GM21619 (cell line): ENCODE results near the gene CFAP100.

Experiments
- ATAC-seq: cut with Tn5 transposase; IDR thresholded peaks from one replicate; pipeline ENCODE4 v1.9.1; 2021; ENCODE audit not compliant: unreplicated experiment

Gene CFAP100

DNA sequence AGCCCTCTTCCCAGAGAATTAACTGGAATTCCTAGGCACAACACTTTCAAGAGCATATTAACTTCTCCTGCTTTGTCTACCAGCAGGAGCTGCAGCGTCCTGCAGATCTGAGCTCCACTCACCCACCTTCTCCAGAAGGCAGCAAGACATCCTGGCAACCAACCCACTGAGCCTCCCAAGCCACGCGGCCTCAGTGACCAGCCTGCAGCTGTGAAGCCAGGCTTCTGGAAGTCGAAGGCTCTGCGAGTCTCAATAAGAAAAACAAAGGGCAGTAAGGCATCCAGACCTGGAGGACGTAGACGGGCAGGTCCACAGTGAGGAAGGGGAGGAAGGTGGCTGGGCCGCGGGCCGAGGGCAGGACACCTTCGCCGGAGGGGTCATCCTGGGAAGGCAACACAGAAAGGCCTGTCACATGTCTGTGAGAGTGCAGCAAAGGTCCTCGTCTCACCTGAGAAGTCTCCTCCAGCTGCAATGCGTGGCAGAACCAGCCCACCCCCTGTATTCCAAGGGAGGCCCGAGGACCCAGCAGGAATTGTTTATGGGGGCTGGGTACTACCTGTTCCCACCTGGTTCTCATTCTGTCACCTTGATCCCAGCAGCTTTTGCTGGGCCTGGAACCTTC is 44.7 kb downstream of the CFAP100 start:
- ATAC-seq = no peak

DNA sequence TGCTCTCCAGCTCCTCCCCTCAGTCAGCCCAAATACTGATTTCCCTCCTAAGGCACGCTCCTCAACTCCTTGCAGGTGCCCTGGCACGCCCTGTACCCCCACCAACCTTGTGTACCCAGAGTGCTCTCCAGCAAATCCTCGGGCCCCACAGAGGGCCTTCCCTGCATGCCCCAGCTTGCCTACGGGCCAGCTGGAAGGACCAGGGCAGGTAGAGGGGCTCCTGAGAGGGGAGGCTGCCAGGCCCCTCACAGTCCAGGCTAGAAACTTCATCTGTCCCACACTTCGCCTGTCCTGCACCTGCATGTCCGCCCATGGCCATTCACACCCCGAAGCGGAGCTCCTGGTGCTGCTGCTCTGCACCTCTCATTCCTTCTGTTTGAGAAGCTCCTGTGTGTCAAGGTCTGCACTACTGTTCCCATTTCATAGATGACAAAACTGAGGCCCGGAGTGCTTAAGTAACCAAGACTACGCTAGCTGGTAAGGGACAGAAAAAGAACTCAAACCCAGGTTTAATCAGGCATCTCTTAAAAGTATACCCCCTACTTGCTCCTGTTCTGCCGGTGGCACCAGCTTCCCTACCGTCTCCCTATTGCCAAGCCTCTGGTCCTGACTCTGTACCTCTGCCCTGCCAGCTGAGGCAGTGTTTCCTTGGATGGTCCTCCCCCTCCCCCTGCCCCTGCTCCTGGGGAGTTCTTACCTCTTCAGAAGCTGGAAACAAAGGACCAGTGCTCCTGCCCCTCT is 45.4 kb downstream of the CFAP100 start:
- ATAC-seq = no peak

DNA sequence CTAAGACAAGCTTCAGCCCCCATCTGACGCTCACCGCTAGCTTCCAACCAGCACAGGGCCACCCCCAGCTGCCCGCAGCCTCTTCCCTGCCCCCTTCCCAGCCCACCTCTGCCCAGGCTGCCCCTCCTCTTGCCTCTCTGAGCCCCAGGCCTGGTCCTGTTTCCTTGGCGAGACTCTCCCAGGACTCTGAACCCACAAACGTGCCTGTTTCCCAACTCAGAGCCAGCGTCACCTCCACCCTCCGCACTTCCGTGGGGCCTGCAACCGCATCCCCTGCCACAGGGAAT is 45.9 kb downstream of the CFAP100 start:
- no peak for ATAC-seq

DNA sequence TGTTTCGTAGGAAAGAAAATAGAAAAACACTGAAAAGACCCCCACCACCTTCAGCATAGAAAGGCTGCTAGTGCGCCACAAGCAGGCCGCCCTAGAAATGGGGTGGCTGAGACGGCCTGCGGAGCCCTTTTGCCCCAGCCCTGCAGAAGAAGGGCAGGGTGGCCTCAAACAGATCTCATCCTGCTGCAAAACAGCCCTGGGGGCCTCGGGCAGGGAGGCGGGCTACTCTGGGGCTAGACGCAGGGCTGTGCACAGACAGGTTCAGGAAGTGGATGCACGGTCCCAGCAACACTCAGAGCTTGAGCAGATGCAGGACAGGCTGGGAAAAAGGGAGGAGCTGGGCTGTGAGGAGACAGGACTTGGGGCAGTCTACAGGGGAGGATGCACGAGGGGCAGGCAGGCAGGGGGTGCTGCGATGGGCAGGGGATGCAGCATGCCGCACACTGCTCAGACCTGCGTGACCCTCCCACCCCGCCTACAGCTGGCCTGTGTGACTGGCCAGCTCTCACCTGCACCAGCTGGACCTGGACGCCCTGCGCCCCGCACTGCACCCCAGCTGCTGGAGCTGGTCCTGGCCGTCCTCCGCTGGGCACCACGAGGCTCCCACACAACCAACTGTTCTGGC is 46.7 kb downstream of the CFAP100 start:
- ATAC-seq = no peak

DNA sequence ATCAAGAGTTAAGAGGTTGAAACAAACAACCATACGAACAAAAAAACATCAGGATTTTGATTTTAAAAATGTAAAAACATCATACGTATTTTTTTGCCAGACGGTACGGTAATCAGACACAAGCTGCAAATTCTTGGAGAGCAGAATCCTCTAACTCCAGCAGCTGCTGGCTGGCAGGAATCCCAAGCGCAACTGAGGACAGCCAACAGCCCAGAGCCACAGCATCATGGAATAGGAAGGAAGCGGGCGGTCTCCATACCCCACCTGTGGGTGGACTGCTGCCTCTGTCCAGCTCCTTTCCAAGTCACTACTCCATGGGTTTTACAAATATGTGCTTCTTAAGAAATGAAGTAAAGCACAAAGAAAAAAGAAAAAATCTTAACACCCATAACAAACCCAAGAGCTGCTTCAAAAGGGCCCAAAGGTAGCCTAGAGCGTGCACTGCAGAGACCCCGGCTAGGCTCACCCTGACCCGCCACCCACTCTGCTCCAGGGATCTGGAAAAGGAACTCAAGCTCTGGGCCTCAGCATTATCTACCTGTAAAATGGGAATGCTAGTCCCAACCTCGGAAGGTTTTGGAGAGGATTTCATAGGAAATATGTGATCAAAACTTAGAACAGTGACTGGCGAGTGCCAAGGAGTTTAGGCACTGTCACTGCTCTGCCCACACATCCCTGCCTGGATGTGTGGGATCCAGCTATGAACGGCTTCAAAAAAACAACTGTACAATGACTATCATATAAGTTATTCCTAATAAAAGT is 47.6 kb downstream of the CFAP100 start:
- ATAC-seq = no peak

DNA sequence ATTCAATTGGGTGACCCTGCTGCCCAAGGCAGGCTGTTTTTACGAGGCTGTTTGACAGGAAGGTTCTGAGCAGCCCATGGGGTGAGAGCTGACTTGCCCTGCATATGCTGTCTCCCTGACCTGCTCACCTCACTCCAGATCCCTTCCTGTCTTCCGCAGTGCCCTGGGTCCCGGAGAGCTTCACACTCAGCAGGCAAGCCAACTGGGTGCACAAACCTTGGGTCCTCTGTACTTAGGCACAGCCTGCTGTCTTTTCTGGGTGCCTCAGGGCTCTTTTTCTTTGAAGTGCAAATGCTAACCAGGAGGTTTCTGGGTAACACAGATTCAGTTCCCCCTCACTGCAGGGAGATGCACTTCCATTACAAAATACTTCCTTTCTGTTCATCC is 48.1 kb downstream of the CFAP100 start:
- ATAC-seq = no peak

DNA sequence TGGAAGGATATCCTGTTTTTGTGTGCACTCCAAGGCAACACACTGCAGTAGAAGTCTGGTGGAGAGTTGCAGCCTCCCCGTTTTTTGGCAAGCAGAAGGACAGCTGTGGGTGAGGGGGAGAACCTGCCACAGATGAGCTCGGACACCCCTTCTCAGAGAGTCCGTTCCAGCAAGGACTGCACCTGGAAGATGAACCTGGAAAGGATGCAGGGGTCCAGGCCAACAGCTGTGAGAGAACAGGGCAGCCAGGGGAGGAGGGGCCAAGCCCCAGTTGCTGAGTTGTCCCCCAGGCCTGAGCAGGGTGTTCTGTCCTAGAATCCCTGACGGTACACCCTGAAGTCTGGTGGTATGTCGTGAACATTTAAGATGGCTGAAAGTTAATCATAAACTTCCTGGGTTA is 50.8 kb downstream of the CFAP100 start:
- no peak for ATAC-seq

DNA sequence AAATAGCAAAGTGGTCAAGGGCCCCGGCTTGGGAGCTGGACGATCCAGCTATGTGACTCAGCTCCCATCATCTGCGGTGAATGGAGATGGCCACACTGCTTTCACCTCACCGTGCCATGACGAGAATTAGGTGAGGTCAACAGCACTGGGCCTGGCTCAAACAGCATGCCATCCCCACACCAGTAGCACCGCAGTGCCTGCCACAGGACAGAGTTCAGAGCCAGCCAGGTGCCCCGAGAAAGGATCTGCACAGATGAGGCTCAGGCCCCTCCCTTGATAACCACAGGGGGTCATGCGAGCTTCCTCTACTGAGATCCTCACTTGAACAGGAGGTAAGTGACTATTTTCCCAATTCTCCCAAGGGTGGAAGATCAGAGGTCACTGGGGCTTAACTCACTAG is 51.6 kb downstream of the CFAP100 start:
- no peak for ATAC-seq

DNA sequence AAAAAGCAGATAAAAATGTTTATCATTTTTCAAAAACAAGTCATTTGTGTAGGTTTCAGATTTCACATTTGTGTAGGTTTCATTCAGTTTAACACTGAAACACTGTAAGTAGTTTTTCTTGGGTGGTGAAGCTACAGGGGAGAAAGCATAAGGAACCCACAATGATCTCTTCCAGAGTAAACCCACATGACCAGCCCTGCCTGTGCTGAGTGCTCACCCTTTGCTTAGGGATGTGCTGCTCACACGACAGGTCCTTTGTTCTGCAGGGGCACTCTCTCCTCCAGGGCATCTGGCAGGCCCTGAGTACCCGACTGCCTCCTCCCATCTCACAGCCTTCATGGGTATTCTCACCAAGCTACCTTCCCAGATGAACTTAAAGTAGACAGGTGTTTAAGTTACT is 52.1 kb downstream of the CFAP100 start:
- no peak for ATAC-seq

DNA sequence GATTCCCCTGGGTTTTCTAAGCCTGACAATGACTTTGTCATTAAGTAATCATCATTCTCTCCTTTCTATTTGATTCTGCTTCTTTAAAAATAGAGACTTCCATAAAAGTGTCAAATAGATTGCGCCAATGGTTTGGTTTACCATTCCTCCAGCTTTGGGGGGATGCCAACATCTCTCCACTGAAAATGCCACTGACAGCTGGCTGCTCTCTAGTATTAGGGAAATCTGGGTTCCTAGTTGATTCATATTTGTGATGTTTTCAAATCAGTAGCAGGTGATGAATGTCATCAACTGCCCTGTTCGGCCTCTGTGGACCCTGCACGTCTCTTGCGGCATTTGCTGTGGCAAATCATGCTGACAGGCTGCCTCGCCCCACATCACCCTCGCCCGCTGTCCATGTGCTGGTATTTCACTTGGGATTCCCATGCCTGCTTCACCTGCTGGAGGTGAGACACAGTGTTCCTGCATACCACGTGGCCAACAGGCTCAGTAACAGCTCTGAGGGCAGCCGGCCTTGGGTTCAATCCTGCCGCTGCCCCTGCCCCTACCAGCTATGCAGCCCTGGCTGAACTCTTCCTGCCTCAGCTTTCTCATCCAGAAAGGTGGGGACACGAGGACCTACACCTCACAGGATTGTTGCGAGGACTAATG is 52.9 kb downstream of the CFAP100 start:
- no peak for ATAC-seq

DNA sequence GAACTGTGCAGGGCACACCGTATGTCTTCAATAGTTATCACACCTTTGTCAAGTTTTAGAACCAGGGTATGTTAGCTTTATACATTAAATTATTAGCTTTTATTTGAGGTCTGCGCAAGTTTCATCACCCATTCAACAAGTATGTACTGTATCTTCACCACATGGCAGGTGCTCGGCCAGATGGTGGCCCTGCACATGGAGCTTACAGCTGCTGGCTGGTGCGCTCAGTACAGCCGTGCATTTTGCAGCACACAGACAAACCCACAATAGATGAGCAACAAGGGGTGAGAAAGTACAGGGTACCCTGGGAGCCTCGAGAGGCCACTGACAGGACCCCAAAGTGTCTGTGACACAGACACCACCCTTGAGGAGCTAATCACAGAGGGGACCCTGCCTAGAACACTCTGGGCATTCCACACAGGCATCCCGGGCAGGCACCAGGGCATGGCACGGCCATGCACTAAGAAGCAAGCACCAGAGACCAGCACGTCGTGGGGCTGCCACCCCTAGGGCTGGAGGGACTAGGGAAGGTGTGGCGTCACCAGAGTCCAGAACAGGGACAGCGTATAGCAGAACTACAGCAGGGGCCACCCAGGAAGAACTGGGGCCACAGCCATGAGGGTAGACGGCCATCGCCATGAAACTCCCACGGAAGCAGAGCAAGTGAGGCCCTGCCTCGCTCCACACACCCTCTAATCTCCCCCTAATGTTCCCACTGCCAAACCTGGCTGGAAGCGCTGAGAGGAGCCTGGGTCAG is 53.6 kb downstream of the CFAP100 start:
- ATAC-seq = no peak

DNA sequence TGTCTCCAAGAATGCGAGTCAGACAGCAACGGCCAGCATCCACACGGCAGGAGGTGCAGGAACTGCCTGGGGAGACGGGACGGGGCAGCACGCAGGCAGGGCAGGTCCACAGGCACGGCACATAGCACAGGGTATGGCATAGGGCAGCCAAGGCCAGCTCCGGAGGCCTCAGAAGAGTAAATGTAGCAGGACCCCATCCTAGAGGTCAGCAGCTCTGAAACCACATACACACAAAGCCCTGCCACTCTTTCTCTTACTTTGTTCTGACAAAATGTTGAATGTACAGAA is 54.1 kb downstream of the CFAP100 start:
- ATAC-seq = no peak

DNA sequence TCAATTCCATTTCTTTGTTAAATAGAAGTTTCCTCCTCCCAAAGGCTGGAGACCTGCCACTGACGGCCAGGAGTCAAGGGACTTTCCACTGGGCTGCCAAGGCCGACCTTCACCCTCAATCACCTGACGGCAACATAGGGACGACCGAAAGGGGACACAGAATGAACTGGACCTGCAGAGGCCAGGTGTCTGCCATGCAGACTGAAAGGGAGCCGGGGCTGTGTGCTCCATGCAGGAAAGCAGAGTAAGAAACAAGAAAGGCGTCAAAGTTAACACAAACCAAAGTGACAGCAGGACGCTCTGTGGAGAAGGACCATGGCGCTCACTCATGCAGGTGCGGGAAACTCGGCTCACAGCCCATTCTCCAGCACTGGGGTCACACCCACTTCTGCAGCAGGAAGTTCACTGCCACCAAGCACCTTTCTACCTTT is 54.9 kb downstream of the CFAP100 start:
- no peak for ATAC-seq

DNA sequence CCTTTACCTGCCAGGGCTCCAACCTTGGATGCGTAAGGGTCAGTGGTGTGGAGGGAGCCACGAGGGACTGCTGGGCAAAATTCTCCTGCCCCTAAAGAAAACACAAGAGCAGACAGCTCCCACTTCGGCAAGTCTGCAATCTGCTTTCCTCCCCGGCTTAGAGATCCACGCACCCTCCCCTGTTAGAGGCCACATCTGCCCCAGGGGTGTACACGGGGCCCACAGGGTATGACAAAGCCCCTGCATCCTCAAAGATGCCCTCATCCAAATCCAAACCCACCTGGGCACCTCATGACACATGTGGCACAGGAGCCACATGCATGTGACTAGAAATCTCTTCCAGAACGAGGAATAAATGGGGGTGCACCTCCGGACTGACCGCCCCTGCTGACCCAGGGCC is 55.5 kb downstream of the CFAP100 start:
- no peak for ATAC-seq

DNA sequence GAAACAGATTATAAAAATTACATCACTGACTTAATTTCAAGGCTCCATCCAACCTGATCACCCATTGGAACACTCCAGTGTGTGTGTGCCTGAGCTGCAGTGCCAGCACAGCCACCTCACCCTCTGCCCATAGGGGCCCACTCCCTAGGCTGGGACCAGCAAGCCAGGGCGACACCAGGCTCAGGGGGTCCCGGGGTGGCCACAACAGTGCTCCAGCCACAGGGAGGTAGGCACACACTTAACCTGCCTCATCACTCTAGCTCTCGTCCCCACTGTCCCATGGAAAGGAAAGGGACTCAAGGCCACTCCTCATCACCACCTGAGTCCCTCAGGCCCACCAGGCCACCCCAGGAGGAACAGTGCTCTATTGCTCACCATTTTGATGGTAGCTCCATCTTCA is 56.0 kb downstream of the CFAP100 start:
- ATAC-seq = no peak

DNA sequence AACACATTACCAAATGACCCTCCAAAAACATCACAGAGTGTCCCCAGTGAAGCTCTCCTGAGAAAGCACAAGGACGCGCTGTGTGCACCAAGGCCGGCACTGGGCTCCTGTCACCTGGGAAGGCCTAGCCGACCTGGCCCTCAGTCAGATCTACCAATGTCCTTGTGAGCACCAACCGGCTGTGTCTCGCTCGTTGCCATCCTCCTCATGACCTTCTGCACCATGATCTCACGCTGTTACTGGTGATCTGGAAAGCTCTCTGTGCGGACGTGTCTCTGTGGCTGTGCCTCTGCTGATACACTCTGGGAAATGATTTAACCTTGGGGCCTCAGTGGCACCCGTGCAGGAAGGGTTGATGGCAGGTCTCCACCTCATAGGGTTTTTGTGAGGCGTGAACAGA is 56.8 kb downstream of the CFAP100 start:
- no peak for ATAC-seq

DNA sequence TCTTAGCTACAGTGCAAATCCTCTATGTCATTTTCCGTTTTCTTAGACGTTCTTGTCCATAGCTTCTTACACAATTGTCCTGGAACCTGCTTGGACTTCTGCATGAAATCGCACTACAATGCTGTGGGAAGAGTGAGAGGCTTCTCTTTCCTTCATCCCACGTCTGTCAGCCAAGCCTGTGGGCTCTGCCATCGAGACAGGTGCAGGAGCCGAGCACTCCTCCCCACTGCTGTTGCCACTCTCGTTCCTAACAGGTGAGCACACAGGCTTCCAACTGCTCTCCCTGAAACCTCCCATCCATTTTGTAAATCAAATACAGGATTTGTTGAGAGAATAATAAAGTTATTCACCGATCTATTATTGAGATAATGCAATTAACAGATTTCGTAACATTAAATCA is 57.5 kb downstream of the CFAP100 start:
- no peak for ATAC-seq

DNA sequence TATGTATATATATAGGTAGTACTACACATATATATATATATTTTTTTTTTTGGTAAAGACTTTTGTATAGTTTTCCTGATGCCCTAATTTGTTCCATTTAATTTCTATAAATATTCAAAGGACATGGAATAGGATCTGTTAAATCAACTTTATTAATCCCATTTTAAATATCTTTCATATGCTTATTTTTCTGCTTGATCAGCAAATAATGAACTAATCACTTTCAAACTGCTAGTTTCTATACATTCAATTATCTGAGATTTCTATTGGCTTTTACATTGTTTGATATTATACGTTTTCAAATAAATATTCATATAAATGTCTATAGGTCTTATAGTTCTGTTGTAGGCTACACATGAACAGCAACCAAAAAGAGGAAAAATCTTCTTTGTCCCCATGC is 59.3 kb downstream of the CFAP100 start:
- no peak for ATAC-seq

DNA sequence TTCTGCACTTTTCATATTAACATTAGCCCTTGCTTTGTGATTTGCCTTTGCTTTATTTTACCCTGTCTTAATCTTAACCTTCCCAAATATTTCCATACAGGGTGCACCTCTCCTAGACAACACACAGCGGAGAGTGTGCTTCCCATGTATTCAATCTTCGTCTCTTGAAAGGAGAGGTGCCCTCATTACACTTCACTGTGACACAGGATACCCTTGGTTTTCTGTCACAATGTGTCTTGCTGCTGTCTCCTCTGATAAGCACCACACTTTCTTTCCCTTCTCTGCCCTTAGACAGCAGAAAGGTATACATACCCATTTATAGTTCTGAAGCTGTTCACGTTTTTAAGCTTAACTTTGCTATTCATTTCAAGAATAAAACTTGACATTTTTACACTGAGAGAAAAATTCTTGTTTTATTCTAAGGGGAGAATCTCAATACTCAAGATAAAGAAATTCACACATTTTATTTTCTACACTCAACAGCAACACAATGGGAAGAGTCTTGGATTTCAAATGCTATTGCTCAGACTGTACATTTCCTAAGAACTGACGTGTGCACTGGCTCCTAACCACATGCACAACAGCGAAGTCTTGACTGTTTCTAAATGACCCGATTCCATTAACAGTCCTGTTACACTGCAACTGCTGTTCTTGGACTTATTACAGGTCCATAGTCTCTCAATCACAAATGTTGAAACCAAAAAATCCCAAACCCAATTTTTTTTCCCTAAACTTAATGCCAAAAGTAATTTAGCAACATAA is 59.9 kb downstream of the CFAP100 start:
- ATAC-seq = no peak

DNA sequence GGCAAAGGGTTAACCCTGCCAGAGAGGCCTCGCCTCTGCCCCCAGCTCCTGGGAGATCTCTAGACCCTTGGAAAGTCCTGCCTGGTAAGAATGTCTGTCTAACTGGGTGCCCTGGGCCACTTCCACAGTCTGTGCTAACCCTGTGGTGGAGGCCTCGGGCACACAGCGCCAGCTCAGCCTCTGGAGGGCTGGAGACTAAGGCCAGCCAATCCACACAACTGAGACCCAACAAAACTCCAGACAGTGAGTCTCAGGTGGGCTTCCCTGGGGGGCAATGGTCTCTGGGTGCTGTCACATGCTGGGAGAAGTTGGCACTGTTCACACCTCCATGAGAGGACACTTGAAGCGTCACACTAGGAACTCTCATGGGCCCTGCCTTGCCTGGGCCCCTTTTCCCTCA is 61.5 kb downstream of the CFAP100 start:
- ATAC-seq = no peak
